H9 (cell line): ENCODE measurements around the gene YAF2. TPM values are rescaled to one million over a fixed set of nuclear protein-coding genes. Genes with fewer than 3 reads are reported as not detected.

Experiments used
- DNase-seq: peaks from one replicate; pipeline ENCODE4 v3.0.0-alpha.2; 2017
- H2AFZ ChIP-seq: one replicate; pipeline ENCODE4 v1.6.1; 2013; ENCODE audit warnings: mild to moderate bottlenecking, low read length, control low read depth, moderate library complexity
- H2AK5ac ChIP-seq: 2 replicates; pipeline ENCODE4 v1.6.1; 2013; ENCODE audit warnings: low read length, control low read depth, mixed read lengths; ENCODE audit not compliant: insufficient read length
- H2BK120ac ChIP-seq: one replicate; pipeline ENCODE4 v1.6.1; 2013; ENCODE audit warnings: low read depth, mild to moderate bottlenecking, low read length, control low read depth, inconsistent platforms; ENCODE audit not compliant: poor library complexity, severe bottlenecking
- H2BK12ac ChIP-seq: 2 replicates; pipeline ENCODE4 v1.6.1; 2013; ENCODE audit warnings: low read length, control low read depth, mixed read lengths, low read depth; ENCODE audit not compliant: insufficient read length
- H2BK15ac ChIP-seq: 2 replicates; pipeline ENCODE4 v1.6.1; 2013; ENCODE audit warnings: low read depth, low read length, control low read depth
- H2BK20ac ChIP-seq: one replicate; pipeline ENCODE4 v1.6.1; 2013; ENCODE audit warnings: low read depth, mild to moderate bottlenecking, low read length, control low read depth, inconsistent platforms; ENCODE audit not compliant: poor library complexity, severe bottlenecking
- H2BK5ac ChIP-seq: 2 replicates; pipeline ENCODE4 v1.6.1; 2013; ENCODE audit warnings: low read length, control low read depth, mixed read lengths; ENCODE audit not compliant: insufficient read length
- H3K14ac ChIP-seq: 2 replicates; pipeline ENCODE4 v1.6.1; 2013; ENCODE audit warnings: low read length, control low read depth; ENCODE audit not compliant: insufficient read depth
- H3K18ac ChIP-seq: 2 replicates; pipeline ENCODE4 v1.6.1; 2013; ENCODE audit warnings: low read depth, mild to moderate bottlenecking, mixed read lengths, low read length, control low read depth; ENCODE audit not compliant: insufficient read length
- H3K23ac ChIP-seq: 2 replicates; pipeline ENCODE4 v1.6.1; 2013; ENCODE audit warnings: low read length, control low read depth, mixed read lengths, low read depth; ENCODE audit not compliant: insufficient read length
- H3K23me2 ChIP-seq: 2 replicates; pipeline ENCODE4 v1.6.1; 2013; ENCODE audit warnings: low read depth, mild to moderate bottlenecking, mixed read lengths, low read length, control low read depth; ENCODE audit not compliant: insufficient read length, poor library complexity, severe bottlenecking
- H3K27ac ChIP-seq: 2 replicates; pipeline ENCODE4 v1.5.1; 2013; ENCODE audit warnings: low read length, control low read depth, mixed read lengths, low read depth; ENCODE audit not compliant: insufficient read length
- H3K27me3 ChIP-seq: 2 replicates; pipeline ENCODE4 v1.6.1; 2013; ENCODE audit warnings: low read length, control low read depth, inconsistent platforms; ENCODE audit not compliant: insufficient read depth
- H3K4ac ChIP-seq: 2 replicates; pipeline ENCODE4 v1.6.1; 2013; ENCODE audit warnings: low read depth, mild to moderate bottlenecking, control low read depth, inconsistent platforms, low read length, moderate library complexity
- H3K4me1 ChIP-seq: 2 replicates; pipeline ENCODE4 v1.6.1; 2013; ENCODE audit warnings: low read length, control low read depth, inconsistent platforms; ENCODE audit not compliant: insufficient read depth
- H3K4me2 ChIP-seq: 2 replicates; pipeline ENCODE4 v1.6.1; 2013; ENCODE audit warnings: low read length, control low read depth, mixed read lengths; ENCODE audit not compliant: insufficient read length, insufficient read depth
- H3K56ac ChIP-seq: 2 replicates; pipeline ENCODE4 v1.6.1; 2013; ENCODE audit warnings: low read depth, mild to moderate bottlenecking, mixed read lengths, low read length, control low read depth; ENCODE audit not compliant: insufficient read length
- H3K79me1 ChIP-seq: 2 replicates; pipeline ENCODE4 v1.6.1; 2013; ENCODE audit warnings: low read depth, mild to moderate bottlenecking, moderate library complexity, low read length, control low read depth, inconsistent platforms; ENCODE audit not compliant: insufficient read depth, poor library complexity, severe bottlenecking
- H3K79me2 ChIP-seq: 2 replicates; pipeline ENCODE4 v1.6.1; 2013; ENCODE audit warnings: low read length, control low read depth, inconsistent platforms; ENCODE audit not compliant: insufficient read depth
- H3K9ac ChIP-seq: 2 replicates; pipeline ENCODE4 v1.6.1; 2013; ENCODE audit warnings: low read length, control low read depth, mixed read lengths; ENCODE audit not compliant: insufficient read length; ENCODE audit errors: extremely low read depth
- H3K9me3 ChIP-seq: one replicate; pipeline ENCODE4 v1.6.1; 2013; ENCODE audit warnings: low read depth, low read length, inconsistent platforms; ENCODE audit not compliant: control insufficient read depth
- H3T11ph ChIP-seq: one replicate; pipeline ENCODE4 v1.6.1; 2013; ENCODE audit warnings: mild to moderate bottlenecking, low read length, control low read depth, inconsistent platforms
- H4K20me1 ChIP-seq: one replicate; pipeline ENCODE4 v1.6.1; 2013; ENCODE audit not compliant: control insufficient read depth, insufficient read length, insufficient read depth
- H4K5ac ChIP-seq: 2 replicates; pipeline ENCODE4 v1.6.1; 2013; ENCODE audit warnings: low read depth, mild to moderate bottlenecking, mixed read lengths, low read length, control low read depth; ENCODE audit not compliant: insufficient read length
- H4K8ac ChIP-seq: replicated peaks from 2 replicates; pipeline ENCODE4 v1.6.1; 2013; ENCODE audit warnings: low read length, control low read depth, mixed read lengths, low read depth; ENCODE audit not compliant: insufficient read length
- H4K91ac ChIP-seq: 2 replicates; pipeline ENCODE4 v1.6.1; 2013; ENCODE audit warnings: low read depth, mild to moderate bottlenecking, moderate library complexity, mixed read lengths, low read length, control low read depth; ENCODE audit not compliant: insufficient read length
- H3K27ac Mint-ChIP-seq, 3 experiments: 2 replicates in 2 of 3; 3 replicates in 1 of 3; pipeline ENCODE4 v1.8.0; 2020 to 2021; ENCODE audit warnings: mixed read lengths in 3 of 3, mild to moderate bottlenecking in 1 of 3, moderate library complexity in 1 of 3
- H3K27me3 Mint-ChIP-seq: 2 replicates; pipeline ENCODE4 v1.8.0; 2021; ENCODE audit warnings: low read depth, mild to moderate bottlenecking, moderate library complexity, mixed read lengths
- H3K36me3 Mint-ChIP-seq, 3 experiments: 2 replicates in 2 of 3; 3 replicates in 1 of 3; pipeline ENCODE4 v1.8.0; 2020 to 2021; ENCODE audit warnings: low read depth in 3 of 3, mixed read lengths in 3 of 3; ENCODE audit not compliant: insufficient read depth in 1 of 3
- H3K4me1 Mint-ChIP-seq, 2 experiments: 2 replicates each; pipeline ENCODE4 v1.8.0; 2020; ENCODE audit warnings: mixed read lengths in 2 of 2
- H3K4me3 Mint-ChIP-seq, 2 experiments: 2 replicates in 1 of 2; 3 replicates in 1 of 2; pipeline ENCODE4 v1.8.0; 2020 to 2021; ENCODE audit warnings: mild to moderate bottlenecking in 2 of 2, mixed read lengths in 2 of 2, moderate library complexity in 1 of 2
- H3K9me3 Mint-ChIP-seq, 2 experiments: 2 replicates in 1 of 2; 3 replicates in 1 of 2; pipeline ENCODE4 v1.8.0; 2020; ENCODE audit warnings: mild to moderate bottlenecking in 2 of 2, mixed read lengths in 2 of 2, moderate library complexity in 1 of 2
- CTCF ChIP-seq: fragments of 200-600 bp; sonication (generic); conservative IDR thresholded peaks from 3 replicates; pipeline ENCODE4 v1.8.0; 2021; ENCODE audit warnings: antibody characterized with exemption, mild to moderate bottlenecking
- WGBS: extraction: QIAGEN DNeasy Blood & Tissue Kit; methylation state at CpG from one replicate; pipeline ENCODE4 v1.1.7; 2013; ENCODE audit warnings: missing lambda C conversion rate, low lambda C conversion rate, mixed read lengths; ENCODE audit not compliant: insufficient read length; ENCODE audit errors: extremely low coverage; 5-methylcytosine and 5-hydroxymethylcytosine counted together
- total RNA-seq: library from RNA; stranded (reverse); gene quantifications from 2 replicates; pipeline ENCODE4 v1.2.1, GENCODE V29; 2021

The YAF2 gene
- total RNA-seq, 1 experiment from 2014 or later, result 1.9 TPM

DNA sequence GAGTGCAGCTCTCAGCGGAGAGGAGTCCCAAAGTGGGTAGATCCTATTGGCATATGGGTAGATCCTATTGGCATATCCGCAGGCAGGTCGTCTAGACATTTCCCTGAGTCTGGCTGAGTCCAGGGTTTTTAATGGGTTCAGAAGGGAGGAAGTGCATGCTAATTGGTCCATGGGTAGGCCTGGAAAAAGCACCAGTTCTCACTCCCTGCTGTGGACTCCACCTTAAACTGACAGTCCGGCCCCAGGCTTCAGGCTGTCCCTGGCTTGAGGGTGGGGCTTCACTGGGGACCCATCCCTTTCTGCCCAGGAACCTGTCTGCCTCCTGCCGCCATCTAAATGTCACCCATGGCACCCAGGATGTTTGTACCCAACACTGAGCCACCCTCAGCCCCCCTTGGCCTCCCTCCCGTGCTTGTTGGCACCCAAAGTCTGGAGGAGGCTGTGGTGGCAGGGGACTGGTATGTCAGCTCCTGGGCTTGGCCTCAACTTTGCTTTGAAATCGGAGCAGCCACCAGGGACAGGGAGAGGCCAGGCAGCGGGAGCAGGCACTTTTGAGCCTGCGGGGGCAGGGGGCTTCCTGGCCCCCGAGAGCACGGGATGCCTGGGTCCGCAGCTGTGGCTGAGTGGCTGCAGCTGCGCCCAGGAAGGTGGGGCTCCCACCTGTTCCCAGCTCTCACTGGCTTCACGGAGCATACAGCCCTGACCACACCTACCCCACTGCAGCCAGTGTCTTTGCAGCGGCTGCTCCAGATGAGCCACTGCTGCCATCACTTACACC, 29.6 kb upstream of the YAF2 start:
- Histone ChIP-seq H3K79me2 (no peaks in the 10 kb centered on the region), H3K56ac (no peak overlapping the region), H3K79me1 (no peaks in the 10 kb centered on the region), H3K23ac (no peak overlapping the region), H3K4ac (no peak overlapping the region), H4K91ac (no peak overlapping the region), H2BK120ac (no peak overlapping the region), H2AFZ (no peak overlapping the region), H3K27me3 (no peaks in the 10 kb centered on the region; the same call in 1 of the 2 replicates), H3K23me2 (peaks cover 3% of the 10 kb centered on the region), H4K20me1 (no peaks in the 10 kb centered on the region), H3T11ph (no peak overlapping the region), H4K5ac (no peak overlapping the region), H2BK15ac (no peak overlapping the region), H2AK5ac (no peak overlapping the region), H4K8ac (no peak overlapping the region), H3K14ac (no peak overlapping the region), H3K18ac (no peak overlapping the region), H3K27ac (no peak overlapping the region), H2BK5ac (no peak overlapping the region), H3K9me3 (no peaks in the 10 kb centered on the region), H3K4me1 (no peaks in the 10 kb centered on the region), H2BK12ac (no peak overlapping the region), H2BK20ac (no peak overlapping the region), H3K9ac (no peak overlapping the region), H3K4me2 (no peak overlapping the region)
- no peak for DNase-seq
- peaks cover 39% of the 10 kb centered on the region for H3K27me3 Mint-ChIP-seq
- no peaks in the 10 kb centered on the region for H3K4me1 Mint-ChIP-seq
- WGBS, result no CpG with 5 or more reads among the region's 15 CpGs
- no peak for TF ChIP-seq CTCF
- H3K4me3 Mint-ChIP-seq, result no peak overlapping the region
- H3K27ac Mint-ChIP-seq, result no peak overlapping the region
- H3K36me3 Mint-ChIP-seq, result no peaks in the 10 kb centered on the region; a peak in 2 of 7 replicates
- no peaks in the 10 kb centered on the region for H3K9me3 Mint-ChIP-seq
